ENCODE results near the gene ADIPOR2.

Gene ADIPOR2

GRCh38 chr12:1808798-1809480 is 118.1 kb downstream of the ADIPOR2 start:
- TF ChIP-seq EGR1 (IDR thresholded peaks at IDR 0.05) (no peak), TAF1 (IDR thresholded peaks at IDR 0.05; ENCODE audit: low read depth) (no peak), CEBPB (IDR thresholded peaks at IDR 0.05) (no peak), TEAD4 (IDR thresholded peaks at IDR 0.05) (no peak), REST (IDR thresholded peaks at IDR 0.05; ENCODE audit: low read depth) (no peak), FOXM1 (IDR thresholded peaks at IDR 0.05; ENCODE audit: borderline replicate concordance, low read depth) (no peak), YY1 (IDR thresholded peaks at IDR 0.05; ENCODE audit: low read depth) (no peak), CREB1 (IDR thresholded peaks at IDR 0.05; ENCODE audit: low read depth) (no peak), RAD21 (IDR thresholded peaks at IDR 0.05; ENCODE audit: low read depth) (no peak), ZBTB7A (IDR thresholded peaks at IDR 0.05; ENCODE audit: low read depth) (no peak), TCF12 (IDR thresholded peaks at IDR 0.05; ENCODE audit: low read depth) (no peak)
- TF ChIP-seq, protein P1, sequence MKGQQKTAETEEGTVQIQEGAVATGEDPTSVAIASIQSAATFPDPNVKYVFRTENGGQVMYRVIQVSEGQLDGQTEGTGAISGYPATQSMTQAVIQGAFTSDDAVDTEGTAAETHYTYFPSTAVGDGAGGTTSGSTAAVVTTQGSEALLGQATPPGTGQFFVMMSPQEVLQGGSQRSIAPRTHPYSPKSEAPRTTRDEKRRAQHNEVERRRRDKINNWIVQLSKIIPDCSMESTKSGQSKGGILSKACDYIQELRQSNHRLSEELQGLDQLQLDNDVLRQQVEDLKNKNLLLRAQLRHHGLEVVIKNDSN (IDR thresholded peaks at IDR 0.05): no peak
- TF ChIP-seq, protein P2, sequence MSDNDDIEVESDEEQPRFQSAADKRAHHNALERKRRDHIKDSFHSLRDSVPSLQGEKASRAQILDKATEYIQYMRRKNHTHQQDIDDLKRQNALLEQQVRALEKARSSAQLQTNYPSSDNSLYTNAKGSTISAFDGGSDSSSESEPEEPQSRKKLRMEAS (IDR thresholded peaks at IDR 0.05): no peak

GRCh38 chr12:1809591-1810190 is 118.8 kb downstream of the ADIPOR2 start:
- TF ChIP-seq EP300 (IDR thresholded peaks at IDR 0.05; ENCODE audit: borderline replicate concordance): no peak
- no peak for TF ChIP-seq RAD21 (IDR thresholded peaks at IDR 0.05; ENCODE audit: low read depth)
- no peak for TF ChIP-seq ZBTB7A (IDR thresholded peaks at IDR 0.05; ENCODE audit: low read depth)
- TF ChIP-seq TEAD4 (IDR thresholded peaks at IDR 0.05): no peak
- no peak for TF ChIP-seq FOXM1 (IDR thresholded peaks at IDR 0.05; ENCODE audit: borderline replicate concordance, low read depth)
- no peak for TF ChIP-seq YY1 (IDR thresholded peaks at IDR 0.05; ENCODE audit: low read depth)
- no peak for TF ChIP-seq CEBPB (IDR thresholded peaks at IDR 0.05)
- no peak for TF ChIP-seq EGR1 (IDR thresholded peaks at IDR 0.05)
- no peak for TF ChIP-seq REST (IDR thresholded peaks at IDR 0.05; ENCODE audit: low read depth)
- TF ChIP-seq TCF12 (IDR thresholded peaks at IDR 0.05; ENCODE audit: low read depth): no peak
- TF ChIP-seq, protein P1 (IDR thresholded peaks at IDR 0.05): no peak
- no peak for TF ChIP-seq NFIC (IDR thresholded peaks at IDR 0.05)
- TF ChIP-seq TAF1 (IDR thresholded peaks at IDR 0.05; ENCODE audit: low read depth): no peak
- no peak for TF ChIP-seq CREB1 (IDR thresholded peaks at IDR 0.05; ENCODE audit: low read depth)
- TF ChIP-seq, protein P2 (IDR thresholded peaks at IDR 0.05): no peak

DNA sequence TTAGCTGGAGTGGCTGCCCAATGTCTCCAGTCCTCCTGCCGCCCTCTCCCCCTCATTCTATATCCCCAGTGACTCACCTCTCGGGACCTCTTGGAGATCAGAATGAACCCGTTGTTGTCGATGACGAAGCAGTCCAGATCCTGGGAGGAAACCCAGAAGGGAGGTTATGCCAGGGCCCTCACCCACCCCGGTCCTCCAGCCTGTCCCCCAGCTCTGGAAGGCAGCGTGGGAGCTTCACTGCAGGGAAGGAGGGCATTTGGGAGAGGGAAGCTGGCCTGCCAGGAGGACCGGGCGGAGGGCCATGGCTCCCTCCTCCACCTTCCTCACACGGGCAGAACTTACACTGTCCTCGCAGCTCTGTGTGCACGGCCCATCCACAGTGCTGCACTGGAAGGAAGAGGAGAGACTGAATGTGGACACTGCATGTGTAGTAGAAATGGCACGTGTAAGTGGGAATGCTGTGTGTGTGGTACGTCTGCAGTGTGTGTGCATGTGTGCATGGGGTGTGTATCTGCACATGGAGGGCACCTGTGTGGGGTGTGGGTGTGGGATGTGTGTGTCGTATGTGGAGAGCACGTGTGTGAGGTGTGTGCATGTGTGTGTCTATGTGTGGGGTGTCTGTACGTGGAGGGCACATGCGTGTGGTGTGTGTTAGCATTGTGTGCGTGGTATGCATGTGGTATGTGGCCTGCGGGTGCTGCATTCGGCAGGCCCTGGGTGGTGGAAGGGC is 119.5 kb downstream of the ADIPOR2 start:
- no peak for TF ChIP-seq FOXM1 (IDR thresholded peaks at IDR 0.05; ENCODE audit: borderline replicate concordance, low read depth)
- no peak for TF ChIP-seq ZBTB7A (IDR thresholded peaks at IDR 0.05; ENCODE audit: low read depth)
- no peak for TF ChIP-seq NFIC (IDR thresholded peaks at IDR 0.05)
- TF ChIP-seq, protein P2 (IDR thresholded peaks at IDR 0.05): no peak
- no peak for TF ChIP-seq REST (IDR thresholded peaks at IDR 0.05; ENCODE audit: low read depth)
- TF ChIP-seq EGR1 (IDR thresholded peaks at IDR 0.05): no peak
- TF ChIP-seq TCF12 (IDR thresholded peaks at IDR 0.05; ENCODE audit: low read depth): no peak
- TF ChIP-seq EP300 (IDR thresholded peaks at IDR 0.05; ENCODE audit: borderline replicate concordance): no peak
- TF ChIP-seq RAD21 (IDR thresholded peaks at IDR 0.05; ENCODE audit: low read depth): no peak
- TF ChIP-seq TEAD4 (IDR thresholded peaks at IDR 0.05): no peak
- TF ChIP-seq, protein P1 (IDR thresholded peaks at IDR 0.05): no peak
- no peak for TF ChIP-seq CEBPB (IDR thresholded peaks at IDR 0.05)
- TF ChIP-seq TAF1 (IDR thresholded peaks at IDR 0.05; ENCODE audit: low read depth): no peak
- no peak for TF ChIP-seq YY1 (IDR thresholded peaks at IDR 0.05; ENCODE audit: low read depth)
